Activated naive CD4-positive, alpha-beta T cell treated with anti-CD3 and anti-CD28 coated beads, Interleukin-2, amount 50 U/mL, for 24 hours (primary cell): ENCODE data around the gene UGT1A7.

Experiments used
- H3K27ac Mint-ChIP-seq: one replicate; pipeline ENCODE4 v1.8.0; 2021; ENCODE audit warnings: mild to moderate bottlenecking, mixed read lengths
- H3K27me3 Mint-ChIP-seq: one replicate; pipeline ENCODE4 v1.8.0; 2021; ENCODE audit warnings: mixed read lengths
- H3K36me3 Mint-ChIP-seq: one replicate; pipeline ENCODE4 v1.8.0; 2021; ENCODE audit warnings: mixed read lengths
- H3K4me1 Mint-ChIP-seq: one replicate; pipeline ENCODE4 v1.8.0; 2021; ENCODE audit warnings: mixed read lengths
- H3K4me3 Mint-ChIP-seq: one replicate; pipeline ENCODE4 v1.8.0; 2021; ENCODE audit warnings: mild to moderate bottlenecking, mixed read lengths
- H3K9me3 Mint-ChIP-seq: one replicate; pipeline ENCODE4 v1.8.0; 2021; ENCODE audit warnings: mixed read lengths

UGT1A7 gene

DNA sequence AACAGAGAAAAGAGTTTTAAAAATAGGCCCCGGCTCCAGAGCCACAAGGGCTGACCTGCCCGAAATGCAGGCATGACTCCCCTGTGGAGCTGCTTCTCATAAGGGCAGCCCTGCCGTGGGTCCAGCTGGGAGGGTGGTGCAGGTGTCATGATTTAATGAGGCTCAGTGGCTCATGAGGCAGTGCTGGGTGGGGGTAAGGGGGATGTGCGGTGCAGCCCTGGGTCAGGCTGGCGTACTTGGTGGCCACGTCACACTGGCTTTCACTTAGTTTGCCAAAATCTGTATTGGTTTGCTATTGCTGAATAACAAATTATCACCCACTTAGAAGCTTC, 139.0 kb downstream of the UGT1A7 start:
- Mint-ChIP-seq H3K4me1 (no peaks in the 10 kb centered on the region), H3K27me3 (no peaks in the 10 kb centered on the region), H3K4me3 (no peak overlapping the region), H3K36me3 (peaks cover 2% of the 10 kb centered on the region), H3K27ac (no peak overlapping the region), H3K9me3 (no peaks in the 10 kb centered on the region)

DNA sequence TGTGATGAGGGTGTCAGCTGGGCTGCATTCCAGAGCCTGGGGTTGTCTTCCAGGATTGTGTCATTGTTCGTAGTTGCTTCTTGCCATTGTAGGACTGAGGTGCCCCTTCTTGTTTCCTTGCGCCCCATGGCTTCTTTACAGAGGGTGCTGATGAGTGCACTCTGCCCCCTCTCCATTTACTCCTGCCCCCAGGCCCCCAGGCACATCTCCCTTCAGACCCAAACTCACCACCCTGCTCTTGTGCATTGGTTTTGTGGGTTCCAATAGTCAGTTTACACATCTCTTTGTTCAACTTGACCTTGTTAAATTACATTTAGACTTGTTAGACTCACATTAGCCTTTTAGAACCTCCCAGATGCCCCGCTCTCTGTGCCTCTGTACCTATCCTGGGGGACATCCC, 139.5 kb downstream of the UGT1A7 start:
- no peaks in the 10 kb centered on the region for H3K27me3 Mint-ChIP-seq
- no peak overlapping the region for H3K4me3 Mint-ChIP-seq
- H3K9me3 Mint-ChIP-seq, result no peaks in the 10 kb centered on the region
- H3K36me3 Mint-ChIP-seq, result peaks cover 2% of the 10 kb centered on the region
- no peak overlapping the region for H3K27ac Mint-ChIP-seq
- no peaks in the 10 kb centered on the region for H3K4me1 Mint-ChIP-seq

DNA sequence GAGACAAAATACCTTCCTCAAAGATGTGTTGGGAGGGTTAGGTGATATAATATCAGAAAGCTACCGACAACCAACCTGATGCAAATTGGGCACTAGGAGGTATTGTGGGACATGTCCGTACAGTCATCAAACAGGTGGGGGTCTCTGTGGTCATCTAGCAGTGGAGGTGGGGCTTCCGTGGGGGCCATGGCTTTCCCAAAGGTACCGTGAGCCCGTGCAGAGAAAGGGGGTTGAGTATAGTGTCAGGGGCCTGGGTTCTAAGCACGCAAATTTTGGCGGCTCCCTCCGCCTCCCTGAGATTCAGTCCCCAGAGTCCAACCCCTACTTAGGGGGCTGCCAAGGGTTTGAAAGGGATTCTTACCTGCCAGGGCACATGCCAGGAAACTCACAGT, 140.0 kb downstream of the UGT1A7 start:
- peaks cover 2% of the 10 kb centered on the region for H3K36me3 Mint-ChIP-seq
- no peaks in the 10 kb centered on the region for H3K4me1 Mint-ChIP-seq
- H3K27ac Mint-ChIP-seq, result no peak overlapping the region
- H3K4me3 Mint-ChIP-seq, result no peak overlapping the region
- no peaks in the 10 kb centered on the region for H3K27me3 Mint-ChIP-seq
- no peaks in the 10 kb centered on the region for H3K9me3 Mint-ChIP-seq

DNA sequence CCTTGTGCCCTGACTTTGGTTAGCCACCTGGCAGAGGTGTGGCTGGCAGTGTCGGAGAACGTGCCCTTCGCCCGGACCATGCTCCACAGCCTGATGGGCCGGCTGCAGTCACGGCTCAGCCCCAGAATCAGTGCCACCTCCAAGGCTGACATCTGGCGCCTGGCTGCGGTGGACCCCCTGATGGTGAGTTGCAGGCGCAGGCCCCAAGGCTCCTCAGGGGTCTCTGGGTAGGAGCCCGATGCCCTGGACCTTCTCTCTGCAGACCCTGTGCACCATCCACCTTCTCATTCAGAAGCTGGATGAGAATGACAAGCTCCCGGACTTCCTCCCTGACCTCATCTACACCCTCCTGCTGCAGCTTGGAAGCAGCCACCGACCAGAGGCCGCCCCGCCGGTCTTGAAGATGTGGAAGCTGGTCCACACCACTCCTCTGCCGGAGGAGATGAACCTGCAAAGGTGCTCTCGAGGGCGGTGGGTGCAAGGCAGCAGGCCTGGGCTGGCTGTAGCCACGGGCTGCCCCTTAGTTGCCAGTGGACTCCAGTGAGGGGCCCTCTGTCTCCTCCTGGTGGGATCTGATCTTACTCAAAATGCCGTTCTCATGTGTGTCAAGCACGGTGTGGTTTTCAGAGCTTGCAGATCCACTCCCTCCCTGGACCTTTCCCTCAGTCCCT, 140.5 kb downstream of the UGT1A7 start:
- Mint-ChIP-seq H3K4me3 (no peak overlapping the region), H3K27ac (no peak overlapping the region), H3K36me3 (peaks cover 2% of the 10 kb centered on the region), H3K27me3 (no peaks in the 10 kb centered on the region), H3K4me1 (no peaks in the 10 kb centered on the region), H3K9me3 (no peaks in the 10 kb centered on the region)
